Measurements from ENCODE around the gene ROR2. TPM values are rescaled to one million over a fixed set of nuclear protein-coding genes. Genes with fewer than 3 reads are reported as not detected.

ROR2 gene
- total and polyA plus RNA-seq, 2 of the 8 experiments (the other 6 are each of a cell fraction or from before 2014, with no cell fraction given): 2.7 to 4.3 TPM

DNA sequence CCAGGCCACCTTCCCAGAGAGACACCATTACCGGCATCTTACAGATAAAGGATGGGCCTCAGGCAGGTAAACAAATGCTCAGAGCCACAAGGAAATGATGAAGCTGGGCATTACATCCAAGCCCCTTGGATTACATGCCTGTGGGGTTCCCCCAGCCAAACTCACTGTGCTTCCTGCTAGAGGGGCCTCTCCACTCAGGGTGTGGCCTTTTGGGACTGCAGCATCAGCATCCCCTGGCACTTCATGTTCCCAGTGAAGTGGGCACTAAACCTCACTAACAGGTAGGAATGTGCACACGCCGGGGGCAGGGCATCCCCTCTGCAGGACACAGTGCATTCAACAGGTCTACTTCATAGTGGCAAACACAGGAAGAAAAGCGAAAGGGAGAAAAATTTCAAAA lies 125.9 kb downstream of the ROR2 start:
- Histone ChIP-seq H3K56ac (replicated peaks; ENCODE audit: insufficient read length, low read depth, low read length) (no peak overlapping the region), H3K9ac (replicated peaks in 1 of 4; ENCODE audit: extremely low read depth in 1 of 4, low read depth in 3 of 4, low read length in 3 of 4) (no peak overlapping the region), H3K14ac (ENCODE audit: insufficient read length) (no peak overlapping the region), H3K18ac (ENCODE audit: extremely low read depth, low read length) (no peak overlapping the region), H4K8ac (ENCODE audit: extremely low read depth, insufficient read depth, low read length) (peak overlapping the region; percentile 80), H3K4me1 (replicated peaks in 1 of 4; ENCODE audit: control insufficient read depth in 3 of 4, insufficient read depth in 4 of 4, low read length in 3 of 4) (no peaks in the 10 kb centered on the region; a peak in 1 of 7 replicates), H3K9me3 (ENCODE audit: insufficient read depth in 2 of 2, low read depth in 1 of 2, low read length in 1 of 2) (peaks cover 0 to 5% of the 10 kb centered on the region in 2 experiments; a peak in 1 of 4 replicates), H3K79me2 (ENCODE audit: control insufficient read depth in 1 of 2, insufficient read depth in 2 of 2, low read length in 2 of 2) (no peaks in the 10 kb centered on the region; a peak in 1 of 4 replicates), H2AFZ (ENCODE audit: low read length) (no peak overlapping the region), H2BK120ac (replicated peaks; ENCODE audit: low read depth, low read length) (no peak overlapping the region), H2BK20ac (ENCODE audit: low read length) (no peak overlapping the region), H3K23ac (ENCODE audit: insufficient read length) (no peak overlapping the region), H3K23me2 (ENCODE audit: low read depth, low read length) (no peaks in the 10 kb centered on the region; the same call in 1 of the 2 replicates), H4K20me1 (replicated peaks in 1 of 2; ENCODE audit: control insufficient read depth in 1 of 2, insufficient read depth in 2 of 2, low read length in 2 of 2) (no peaks in the 10 kb centered on the region), H3K79me1 (ENCODE audit: low read depth, low read length) (no peaks in the 10 kb centered on the region; the same call in none of the 2 replicates), H3K4ac (replicated peaks; ENCODE audit: insufficient read length, low read depth, low read length) (no peak overlapping the region), H3K27ac (ENCODE audit: low read depth, low read length) (no peak overlapping the region), H4K5ac (ENCODE audit: insufficient read length, low read depth, low read length) (no peak overlapping the region), H3K4me2 (ENCODE audit: insufficient read depth in 1 of 2, low read depth in 2 of 2, low read length in 2 of 2) (no peak overlapping the region), H3K36me3 (ENCODE audit: control insufficient read depth in 2 of 4, insufficient read depth in 4 of 4, low read length in 3 of 4) (no peaks in the 10 kb centered on the region), H2BK12ac (ENCODE audit: low read depth, low read length) (no peak overlapping the region), H4K91ac (replicated peaks; ENCODE audit: insufficient read length, low read length) (no peak overlapping the region), H2AK5ac (ENCODE audit: low read depth, low read length) (no peak overlapping the region), H3K4me3 (ENCODE audit: extremely low read depth in 1 of 4, insufficient read depth in 2 of 4, low read depth in 3 of 4, low read length in 4 of 4) (no peak overlapping the region), H2BK15ac (ENCODE audit: low read length) (no peak overlapping the region), H2BK5ac (ENCODE audit: low read depth, low read length) (no peak overlapping the region), H3K27me3 (replicated peaks in 1 of 4; ENCODE audit: control insufficient read depth in 3 of 4, extremely low read depth in 1 of 4, insufficient read depth in 3 of 4, low read length in 3 of 4) (no peaks in the 10 kb centered on the region; a peak in 1 of 7 replicates)
- CTCF ChIA-PET (ENCODE audit: partially characterized antibody): interaction anchor here (1.5 kb wide), 1 partner anchor 9 kb away, joined by 3 read pairs; no protein-coding TSS in a partner anchor
- DNase-seq (ENCODE audit: low read depth in 1 of 2, low spot score in 2 of 2) (no peak), FAIRE-seq (no peak)
- WGBS, 2 experiments (ENCODE audit: extremely low coverage in 1 of 2, insufficient coverage in 1 of 2, insufficient read length in 1 of 2, insufficient replicate concordance in 2 of 2, low coverage in 1 of 2, low lambda C conversion rate in 2 of 2, missing lambda C conversion rate in 1 of 2): 84% methylated on average over 4 of the region's 4 CpGs; no CpG with 5 or more reads in 1 of the 2 experiments
- POLR2A ChIA-PET (ENCODE audit: partially characterized antibody): no interaction called here
- TF ChIP-seq POLR2A (IDR thresholded peaks at IDR 0.05; ENCODE audit: control extremely low read depth in 1 of 2, low read depth in 2 of 2, low read length in 2 of 2) (no peak), CREB1 (IDR thresholded peaks at IDR 0.05) (no peak), CEBPB (IDR thresholded peaks at IDR 0.05; ENCODE audit: low read depth, low read length) (no peak), SP2 (IDR thresholded peaks at IDR 0.05; ENCODE audit: low read length) (no peak), TAF7 (optimal IDR thresholded peaks at IDR 0.05; ENCODE audit: borderline replicate concordance, low read depth, low read length) (no peak), CHD1 (IDR thresholded peaks at IDR 0.05; ENCODE audit: low read depth, low read length) (no peak), KDM4A (IDR thresholded peaks at IDR 0.05; ENCODE audit: low read depth, low read length, severe bottlenecking) (no peak), RNF2 (IDR thresholded peaks at IDR 0.05; ENCODE audit: borderline replicate concordance, low read depth, low read length, missing control alignments, poor library complexity, severe bottlenecking) (no peak), BACH1 (IDR thresholded peaks at IDR 0.05; ENCODE audit: low read length) (no peak), RFX5 (IDR thresholded peaks at IDR 0.05; ENCODE audit: borderline replicate concordance, low read depth, low read length) (no peak), TBP (IDR thresholded peaks at IDR 0.05; ENCODE audit: low read depth, low read length) (no peak), POLR2AphosphoS5 (IDR thresholded peaks at IDR 0.05; ENCODE audit: low read depth, low read length) (no peak), SIX5 (IDR thresholded peaks at IDR 0.05; ENCODE audit: low read depth, low read length) (no peak)
- TF ChIP-seq, protein P1, sequence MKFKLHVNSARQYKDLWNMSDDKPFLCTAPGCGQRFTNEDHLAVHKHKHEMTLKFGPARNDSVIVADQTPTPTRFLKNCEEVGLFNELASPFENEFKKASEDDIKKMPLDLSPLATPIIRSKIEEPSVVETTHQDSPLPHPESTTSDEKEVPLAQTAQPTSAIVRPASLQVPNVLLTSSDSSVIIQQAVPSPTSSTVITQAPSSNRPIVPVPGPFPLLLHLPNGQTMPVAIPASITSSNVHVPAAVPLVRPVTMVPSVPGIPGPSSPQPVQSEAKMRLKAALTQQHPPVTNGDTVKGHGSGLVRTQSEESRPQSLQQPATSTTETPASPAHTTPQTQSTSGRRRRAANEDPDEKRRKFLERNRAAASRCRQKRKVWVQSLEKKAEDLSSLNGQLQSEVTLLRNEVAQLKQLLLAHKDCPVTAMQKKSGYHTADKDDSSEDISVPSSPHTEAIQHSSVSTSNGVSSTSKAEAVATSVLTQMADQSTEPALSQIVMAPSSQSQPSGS (IDR thresholded peaks at IDR 0.05; ENCODE audit: low read length): no peak

Measured in H1 (cell line).